HepG2 (cell line): ENCODE results near the gene REEP6. TPM values are rescaled to one million over a fixed set of nuclear protein-coding genes. Genes with fewer than 3 reads are reported as not detected.
A peak's percentile ranks its signal among the peaks of the same experiment; 100 is the strongest.

Source experiments
- CHCHD3 ChIP-seq: sonication (generic); formaldehyde crosslinking; IDR thresholded peaks from 2 replicates; pipeline ENCODE4 v1.8.0; 2022; ENCODE audit warnings: mild to moderate bottlenecking, missing genetic modification reagents, moderate library complexity
- MIER3 ChIP-seq: IDR thresholded peaks from 2 replicates; pipeline ENCODE4 v1.6.1; 2016; ENCODE audit warnings: missing compliant biosample characterization, borderline replicate concordance
- POLR2A ChIP-seq, 2 experiments: IDR thresholded peaks; 2 replicates each; pipeline ENCODE4 v1.6.1; 2011; ENCODE audit warnings: low read depth in 2 of 2, low read length in 2 of 2, mild to moderate bottlenecking in 1 of 2, moderate library complexity in 1 of 2; ENCODE audit not compliant: insufficient read depth in 1 of 2
- PPARG ChIP-seq: conservative IDR thresholded peaks from 2 replicates; pipeline ENCODE4 v1.6.1; 2016; ENCODE audit warnings: missing biosample characterization, missing genetic modification reagents
- SRY ChIP-seq: sonication (generic); formaldehyde crosslinking; IDR thresholded peaks from 2 replicates; pipeline ENCODE4 v1.8.0; 2022; ENCODE audit warnings: mild to moderate bottlenecking, missing genetic modification reagents
- THAP8 ChIP-seq: sonication (generic); formaldehyde crosslinking; IDR thresholded peaks from 2 replicates; pipeline ENCODE4 v1.5.1; 2020; ENCODE audit warnings: missing genetic modification reagents, mild to moderate bottlenecking, borderline replicate concordance
- ZBTB46 ChIP-seq: sonication (generic); formaldehyde crosslinking; IDR thresholded peaks from 2 replicates; pipeline ENCODE4 v1.4.0; 2020; ENCODE audit warnings: mild to moderate bottlenecking, missing genetic modification reagents, borderline replicate concordance
- ZNF33A ChIP-seq: sonication (generic); formaldehyde crosslinking; IDR thresholded peaks from 2 replicates; pipeline ENCODE4 v1.5.1; 2020; ENCODE audit warnings: missing genetic modification reagents, mild to moderate bottlenecking, moderate library complexity, borderline replicate concordance
- ZNF589 ChIP-seq: sonication (generic); formaldehyde crosslinking; conservative IDR thresholded peaks from 2 replicates; pipeline ENCODE4 v1.8.0; 2022; ENCODE audit warnings: mild to moderate bottlenecking, moderate library complexity, missing genetic modification reagents
- ZXDC ChIP-seq: sonication (generic); formaldehyde crosslinking; IDR thresholded peaks from 2 replicates; pipeline ENCODE4 v1.5.0; 2020; ENCODE audit warnings: mild to moderate bottlenecking, missing genetic modification reagents
- polyA plus RNA-seq, 8 experiments: library from polyadenylated mRNA; depleted of rRNA in 3 of 8; stranded (reverse) in 7 of 8; unstranded in 1 of 8; fragments of >200 nt; fragmentation: Illumina TruSeq in 4 of 8; extraction: Trizol in 4 of 8; gene quantifications; 2 replicates each; pipeline versions ENCODE4 v1.2.1 to v1.2.3, GENCODE V29; 2011 to 2016; ENCODE audit warnings: low read depth in 4 of 8, missing spikeins in 1 of 8, mixed read lengths in 1 of 8; ENCODE audit not compliant: insufficient read depth in 1 of 8
- total RNA-seq, 5 experiments: library from RNA; depleted of rRNA; stranded (reverse); fragments of >200 nt; fragmentation: Illumina TruSeq; extraction: Trizol; gene quantifications; 2 replicates each; pipeline ENCODE4 v1.2.3, GENCODE V29; 2016; ENCODE audit warnings: low read depth in 1 of 5
- TF ChIP-seq, protein P1 (sequence below): sonication (generic); formaldehyde crosslinking; IDR thresholded peaks from 2 replicates; pipeline ENCODE4 v1.4.0; 2020; ENCODE audit warnings: missing genetic modification reagents
- TF ChIP-seq, protein P2 (sequence below): sonication (generic); formaldehyde crosslinking; IDR thresholded peaks from 2 replicates; pipeline ENCODE4 v1.8.1; 2023; ENCODE audit warnings: mild to moderate bottlenecking, missing genetic modification reagents
- TF ChIP-seq, protein P3 (sequence below): sonication (generic); formaldehyde crosslinking; IDR thresholded peaks from 2 replicates; pipeline ENCODE4 v1.4.0; 2020; ENCODE audit warnings: missing genetic modification reagents, borderline replicate concordance

The REEP6 gene
- total and polyA plus RNA-seq, 2 of the 13 experiments (the other 11 are each of a cell fraction or from before 2014, with no cell fraction given) = 10.0 to 28.8 TPM

DNA sequence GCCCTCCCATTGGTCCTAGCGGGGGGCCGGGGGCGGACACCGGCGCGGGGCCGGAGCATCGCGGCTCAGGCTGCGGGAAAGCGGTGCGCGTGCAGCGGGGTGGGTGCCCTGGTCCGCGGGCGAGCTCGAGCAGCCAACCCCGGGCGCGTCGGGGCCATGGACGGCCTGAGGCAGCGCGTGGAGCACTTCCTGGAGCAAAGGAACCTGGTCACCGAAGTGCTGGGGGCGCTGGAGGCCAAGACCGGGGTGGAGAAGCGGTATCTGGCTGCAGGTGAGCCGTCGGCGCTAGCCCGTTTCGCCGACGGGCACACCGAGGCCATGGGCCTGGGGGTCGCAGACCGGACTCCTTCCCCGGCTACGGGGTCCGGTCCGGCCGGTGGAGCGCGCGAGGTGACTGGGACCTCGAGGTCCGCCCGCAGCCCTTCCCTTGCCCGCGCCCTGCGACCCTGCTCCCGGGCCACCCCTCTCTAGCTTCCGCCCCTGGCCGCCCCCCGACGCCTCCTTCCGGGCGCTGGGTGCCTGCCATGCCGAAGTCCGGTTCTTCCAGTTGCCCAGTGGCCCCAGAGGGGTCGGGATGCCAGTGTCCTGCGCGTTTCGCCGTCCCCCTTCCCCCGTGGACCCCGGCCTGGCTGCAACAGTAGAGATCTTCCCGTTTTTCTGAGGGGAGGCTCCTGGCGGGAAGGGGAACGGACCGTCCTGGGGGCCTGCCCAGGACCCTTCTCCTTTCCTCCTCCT lies at the start of gene REEP6 (continued):
- TF ChIP-seq, protein P1, sequence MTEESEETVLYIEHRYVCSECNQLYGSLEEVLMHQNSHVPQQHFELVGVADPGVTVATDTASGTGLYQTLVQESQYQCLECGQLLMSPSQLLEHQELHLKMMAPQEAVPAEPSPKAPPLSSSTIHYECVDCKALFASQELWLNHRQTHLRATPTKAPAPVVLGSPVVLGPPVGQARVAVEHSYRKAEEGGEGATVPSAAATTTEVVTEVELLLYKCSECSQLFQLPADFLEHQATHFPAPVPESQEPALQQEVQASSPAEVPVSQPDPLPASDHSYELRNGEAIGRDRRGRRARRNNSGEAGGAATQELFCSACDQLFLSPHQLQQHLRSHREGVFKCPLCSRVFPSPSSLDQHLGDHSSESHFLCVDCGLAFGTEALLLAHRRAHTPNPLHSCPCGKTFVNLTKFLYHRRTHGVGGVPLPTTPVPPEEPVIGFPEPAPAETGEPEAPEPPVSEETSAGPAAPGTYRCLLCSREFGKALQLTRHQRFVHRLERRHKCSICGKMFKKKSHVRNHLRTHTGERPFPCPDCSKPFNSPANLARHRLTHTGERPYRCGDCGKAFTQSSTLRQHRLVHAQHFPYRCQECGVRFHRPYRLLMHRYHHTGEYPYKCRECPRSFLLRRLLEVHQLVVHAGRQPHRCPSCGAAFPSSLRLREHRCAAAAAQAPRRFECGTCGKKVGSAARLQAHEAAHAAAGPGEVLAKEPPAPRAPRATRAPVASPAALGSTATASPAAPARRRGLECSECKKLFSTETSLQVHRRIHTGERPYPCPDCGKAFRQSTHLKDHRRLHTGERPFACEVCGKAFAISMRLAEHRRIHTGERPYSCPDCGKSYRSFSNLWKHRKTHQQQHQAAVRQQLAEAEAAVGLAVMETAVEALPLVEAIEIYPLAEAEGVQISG (CRISPR knock-in tag) = peak; percentile 75
- peak; percentile 50; the same call in 1 of the 2 replicates for TF ChIP-seq ZXDC (CRISPR knock-in tag)
- no peak for TF ChIP-seq ZNF33A (CRISPR knock-in tag)
- TF ChIP-seq, protein P2, sequence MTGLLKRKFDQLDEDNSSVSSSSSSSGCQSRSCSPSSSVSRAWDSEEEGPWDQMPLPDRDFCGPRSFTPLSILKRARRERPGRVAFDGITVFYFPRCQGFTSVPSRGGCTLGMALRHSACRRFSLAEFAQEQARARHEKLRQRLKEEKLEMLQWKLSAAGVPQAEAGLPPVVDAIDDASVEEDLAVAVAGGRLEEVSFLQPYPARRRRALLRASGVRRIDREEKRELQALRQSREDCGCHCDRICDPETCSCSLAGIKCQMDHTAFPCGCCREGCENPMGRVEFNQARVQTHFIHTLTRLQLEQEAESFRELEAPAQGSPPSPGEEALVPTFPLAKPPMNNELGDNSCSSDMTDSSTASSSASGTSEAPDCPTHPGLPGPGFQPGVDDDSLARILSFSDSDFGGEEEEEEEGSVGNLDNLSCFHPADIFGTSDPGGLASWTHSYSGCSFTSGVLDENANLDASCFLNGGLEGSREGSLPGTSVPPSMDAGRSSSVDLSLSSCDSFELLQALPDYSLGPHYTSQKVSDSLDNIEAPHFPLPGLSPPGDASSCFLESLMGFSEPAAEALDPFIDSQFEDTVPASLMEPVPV (CRISPR knock-in tag) = 0 out of 2 replicates have a peak, but pooled peaks have one; percentile 64
- TF ChIP-seq THAP8 (CRISPR knock-in tag) = no peak
- TF ChIP-seq PPARG (CRISPR knock-in tag) = 0 out of 2 replicates have a peak, but pooled peaks have one; percentile 24
- TF ChIP-seq ZNF589 (CRISPR knock-in tag) = peak; percentile 91; the same call in 1 of the 2 replicates
- TF ChIP-seq, protein P3, sequence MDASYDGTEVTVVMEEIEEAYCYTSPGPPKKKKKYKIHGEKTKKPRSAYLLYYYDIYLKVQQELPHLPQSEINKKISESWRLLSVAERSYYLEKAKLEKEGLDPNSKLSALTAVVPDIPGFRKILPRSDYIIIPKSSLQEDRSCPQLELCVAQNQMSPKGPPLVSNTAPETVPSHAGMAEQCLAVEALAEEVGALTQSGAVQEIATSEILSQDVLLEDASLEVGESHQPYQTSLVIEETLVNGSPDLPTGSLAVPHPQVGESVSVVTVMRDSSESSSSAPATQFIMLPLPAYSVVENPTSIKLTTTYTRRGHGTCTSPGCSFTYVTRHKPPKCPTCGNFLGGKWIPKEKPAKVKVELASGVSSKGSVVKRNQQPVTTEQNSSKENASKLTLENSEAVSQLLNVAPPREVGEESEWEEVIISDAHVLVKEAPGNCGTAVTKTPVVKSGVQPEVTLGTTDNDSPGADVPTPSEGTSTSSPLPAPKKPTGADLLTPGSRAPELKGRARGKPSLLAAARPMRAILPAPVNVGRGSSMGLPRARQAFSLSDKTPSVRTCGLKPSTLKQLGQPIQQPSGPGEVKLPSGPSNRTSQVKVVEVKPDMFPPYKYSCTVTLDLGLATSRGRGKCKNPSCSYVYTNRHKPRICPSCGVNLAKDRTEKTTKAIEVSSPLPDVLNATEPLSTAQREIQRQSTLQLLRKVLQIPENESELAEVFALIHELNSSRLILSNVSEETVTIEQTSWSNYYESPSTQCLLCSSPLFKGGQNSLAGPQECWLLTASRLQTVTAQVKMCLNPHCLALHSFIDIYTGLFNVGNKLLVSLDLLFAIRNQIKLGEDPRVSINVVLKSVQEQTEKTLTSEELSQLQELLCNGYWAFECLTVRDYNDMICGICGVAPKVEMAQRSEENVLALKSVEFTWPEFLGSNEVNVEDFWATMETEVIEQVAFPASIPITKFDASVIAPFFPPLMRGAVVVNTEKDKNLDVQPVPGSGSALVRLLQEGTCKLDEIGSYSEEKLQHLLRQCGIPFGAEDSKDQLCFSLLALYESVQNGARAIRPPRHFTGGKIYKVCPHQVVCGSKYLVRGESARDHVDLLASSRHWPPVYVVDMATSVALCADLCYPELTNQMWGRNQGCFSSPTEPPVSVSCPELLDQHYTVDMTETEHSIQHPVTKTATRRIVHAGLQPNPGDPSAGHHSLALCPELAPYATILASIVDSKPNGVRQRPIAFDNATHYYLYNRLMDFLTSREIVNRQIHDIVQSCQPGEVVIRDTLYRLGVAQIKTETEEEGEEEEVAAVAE (CRISPR knock-in tag) = 0 out of 2 replicates have a peak, but pooled peaks have one; percentile 8
- TF ChIP-seq POLR2A (IDR thresholded peaks at IDR 0.05; ENCODE audit: insufficient read depth in 1 of 2, low read depth in 2 of 2, low read length in 2 of 2) = peak; percentile 50 to 96; a peak in 3 of 4 replicates
- TF ChIP-seq ZBTB46 (CRISPR knock-in tag) = no peak
- peak; percentile 25; the same call in 1 of the 2 replicates for TF ChIP-seq MIER3
- TF ChIP-seq CHCHD3 (CRISPR knock-in tag) = 0 out of 2 replicates have a peak, but pooled peaks have one; percentile 40
- TF ChIP-seq SRY (CRISPR knock-in tag) = peak; percentile 93
